HepG2 (cell line): ENCODE results near the gene PELI1. TPM values are rescaled to one million over a fixed set of nuclear protein-coding genes. Genes with fewer than 3 reads are reported as not detected.

ENCODE experiments used
- BATF2 ChIP-seq: sonication (generic); formaldehyde crosslinking; IDR thresholded peaks from 2 replicates; pipeline ENCODE4 v1.8.0; 2022; ENCODE audit warnings: mild to moderate bottlenecking, missing genetic modification reagents, moderate library complexity
- BCL6 ChIP-seq: IDR thresholded peaks from 2 replicates; pipeline ENCODE4 v1.6.1; 2016; ENCODE audit warnings: missing genetic modification reagents, missing compliant biosample characterization
- CSRNP1 ChIP-seq: sonication (generic); formaldehyde crosslinking; IDR thresholded peaks from 2 replicates; pipeline ENCODE4 v1.8.1; 2023; ENCODE audit warnings: mild to moderate bottlenecking, missing genetic modification reagents
- DMAP1 ChIP-seq: IDR thresholded peaks from 2 replicates; pipeline ENCODE4 v1.6.1; 2016
- GLMP ChIP-seq: sonication (generic); formaldehyde crosslinking; IDR thresholded peaks from 2 replicates; pipeline ENCODE4 v1.9.0; 2021; ENCODE audit warnings: missing genetic modification reagents, mild to moderate bottlenecking, borderline replicate concordance
- HNF4A ChIP-seq: sonication (generic); formaldehyde crosslinking; IDR thresholded peaks from 2 replicates; pipeline ENCODE4 v1.4.0; 2020; ENCODE audit warnings: missing genetic modification reagents
- HOXA3 ChIP-seq: sonication (generic); formaldehyde crosslinking; IDR thresholded peaks from 2 replicates; pipeline ENCODE4 v1.5.0; 2020; ENCODE audit warnings: missing genetic modification reagents
- KLF6 ChIP-seq: IDR thresholded peaks from 2 replicates; pipeline ENCODE4 v1.8.0; 2016; ENCODE audit warnings: missing biosample characterization, missing genetic modification reagents
- MATR3 ChIP-seq: sonication (generic); formaldehyde crosslinking; IDR thresholded peaks from 2 replicates; pipeline ENCODE4 v1.4.0; 2020; ENCODE audit warnings: missing genetic modification reagents
- MIER2 ChIP-seq: IDR thresholded peaks from 2 replicates; pipeline ENCODE4 v1.6.1; 2016; ENCODE audit warnings: missing biosample characterization, missing genetic modification reagents
- MXD1 ChIP-seq: sonication (generic); formaldehyde crosslinking; IDR thresholded peaks from 2 replicates; pipeline ENCODE4 v1.4.0; 2020; ENCODE audit warnings: mild to moderate bottlenecking, missing genetic modification reagents
- NCOA1 ChIP-seq: sonication (generic); formaldehyde crosslinking; IDR thresholded peaks from 2 replicates; pipeline ENCODE4 v1.9.0; 2021; ENCODE audit warnings: missing genetic modification reagents
- NCOA2 ChIP-seq: sonication (generic); formaldehyde crosslinking; IDR thresholded peaks from 2 replicates; pipeline ENCODE4 v1.8.0; 2022; ENCODE audit warnings: inconsistent platforms
- NFE2L1 ChIP-seq: sonication (generic); formaldehyde crosslinking; IDR thresholded peaks from 2 replicates; pipeline ENCODE4 v1.4.0; 2020; ENCODE audit warnings: missing genetic modification reagents, mild to moderate bottlenecking, borderline replicate concordance
- POGK ChIP-seq: sonication (generic); formaldehyde crosslinking; conservative IDR thresholded peaks from 2 replicates; pipeline ENCODE4 v1.8.0; 2022; ENCODE audit warnings: mild to moderate bottlenecking, moderate library complexity, missing genetic modification reagents
- REL ChIP-seq: sonication (generic); formaldehyde crosslinking; conservative IDR thresholded peaks from 2 replicates; pipeline ENCODE4 v1.8.0; 2022; ENCODE audit warnings: mild to moderate bottlenecking, missing genetic modification reagents, moderate library complexity
- REPIN1 ChIP-seq: sonication (generic); formaldehyde crosslinking; IDR thresholded peaks from 2 replicates; pipeline ENCODE4 v1.8.0; 2022; ENCODE audit warnings: missing genetic modification reagents, low read depth, mild to moderate bottlenecking, borderline replicate concordance
- RNF2 ChIP-seq: fragments of 450-650 bp; conservative IDR thresholded peaks from 2 replicates; pipeline ENCODE4 v1.6.1; 2016; ENCODE audit warnings: low read depth
- STAT5B ChIP-seq: sonication (generic); formaldehyde crosslinking; IDR thresholded peaks from 2 replicates; pipeline ENCODE4 v1.4.0; 2020; ENCODE audit warnings: missing genetic modification reagents
- ZNF230 ChIP-seq: sonication (generic); formaldehyde crosslinking; IDR thresholded peaks from 2 replicates; pipeline ENCODE4 v1.4.0; 2020; ENCODE audit warnings: mild to moderate bottlenecking, missing genetic modification reagents
- ZNF235 ChIP-seq: sonication (generic); formaldehyde crosslinking; IDR thresholded peaks from 2 replicates; pipeline ENCODE4 v1.8.1; 2023; ENCODE audit warnings: mild to moderate bottlenecking, missing genetic modification reagents, borderline replicate concordance
- ZNF3 ChIP-seq: IDR thresholded peaks from 2 replicates; pipeline ENCODE4 v1.7.0; 2017; ENCODE audit warnings: inconsistent platforms
- ZNF331 ChIP-seq: sonication (generic); formaldehyde crosslinking; IDR thresholded peaks from 2 replicates; pipeline ENCODE4 v1.4.0; 2020; ENCODE audit warnings: missing genetic modification reagents
- ZNF580 ChIP-seq: IDR thresholded peaks from 2 replicates; pipeline ENCODE4 v1.6.1; 2016; ENCODE audit warnings: low read depth, borderline replicate concordance
- ZNF616 ChIP-seq: sonication (generic); formaldehyde crosslinking; IDR thresholded peaks from 2 replicates; pipeline ENCODE4 v1.5.0; 2020; ENCODE audit warnings: low read depth, mild to moderate bottlenecking, missing genetic modification reagents
- ZNF670 ChIP-seq: sonication (generic); formaldehyde crosslinking; IDR thresholded peaks from 2 replicates; pipeline ENCODE4 v1.8.0; 2022; ENCODE audit warnings: mild to moderate bottlenecking, missing genetic modification reagents, borderline replicate concordance
- ZNF7 ChIP-seq: IDR thresholded peaks from 2 replicates; pipeline ENCODE4 v1.6.1; 2016; ENCODE audit warnings: missing biosample characterization, missing genetic modification reagents
- polyA plus RNA-seq, 8 experiments: library from polyadenylated mRNA; depleted of rRNA in 3 of 8; stranded (reverse) in 7 of 8; unstranded in 1 of 8; fragments of >200 nt; fragmentation: Illumina TruSeq in 4 of 8; extraction: Trizol in 4 of 8; gene quantifications; 2 replicates each; pipeline versions ENCODE4 v1.2.1 to v1.2.3, GENCODE V29; 2011 to 2016; ENCODE audit warnings: low read depth in 4 of 8, missing spikeins in 1 of 8, mixed read lengths in 1 of 8; ENCODE audit not compliant: insufficient read depth in 1 of 8
- total RNA-seq, 5 experiments: library from RNA; depleted of rRNA; stranded (reverse); fragments of >200 nt; fragmentation: Illumina TruSeq; extraction: Trizol; gene quantifications; 2 replicates each; pipeline ENCODE4 v1.2.3, GENCODE V29; 2016; ENCODE audit warnings: low read depth in 1 of 5

Gene PELI1
- total and polyA plus RNA-seq, 2 of the 13 experiments (the other 11 are each of a cell fraction or from before 2014, with no cell fraction given): 12.5 to 16.2 TPM

GRCh38 chr2:64049633-64050220, 94.5 kb downstream of the PELI1 start (continued):
- TF ChIP-seq CSRNP1 (CRISPR knock-in tag) (no peak), DMAP1 (no peak), ZNF230 (peak; percentile 44; the same call in 1 of the 2 replicates), ZNF580 (no peak), ZNF670 (no peak), STAT5B (no peak), REL (no peak), REPIN1 (CRISPR knock-in tag) (no peak; the same call in 1 of the 2 replicates), BATF2 (CRISPR knock-in tag) (no peak), ZNF616 (CRISPR knock-in tag) (no peak), ZNF235 (CRISPR knock-in tag) (peak; percentile 77; the same call in 1 of the 2 replicates), RNF2 (no peak), ZNF331 (CRISPR knock-in tag) (0 out of 2 replicates have a peak, but pooled peaks have one; percentile 47), NCOA2 (CRISPR knock-in tag) (peak; percentile 15; the same call in 1 of the 2 replicates), MXD1 (CRISPR knock-in tag) (no peak), MIER2 (CRISPR knock-in tag) (no peak), POGK (CRISPR knock-in tag) (0 out of 2 replicates have a peak, but pooled peaks have one; percentile 21), HNF4A (CRISPR knock-in tag) (0 out of 2 replicates have a peak, but pooled peaks have one; percentile 34), KLF6 (CRISPR knock-in tag) (0 out of 2 replicates have a peak, but pooled peaks have one; percentile 71), HOXA3 (CRISPR knock-in tag) (peak; percentile 51; the same call in 1 of the 2 replicates), MATR3 (CRISPR knock-in tag) (no peak), BCL6 (peak; percentile 47; the same call in 1 of the 2 replicates), ZNF7 (CRISPR knock-in tag) (no peak), NCOA1 (CRISPR knock-in tag) (no peak), GLMP (CRISPR knock-in tag) (no peak), NFE2L1 (CRISPR knock-in tag) (no peak), ZNF3 (no peak)
